HEK293 (cell line): ENCODE data around the gene TUBE1.

ENCODE experiments used
- EGR2 ChIP-seq: fragments of 450-650 bp; formaldehyde crosslinking; IDR thresholded peaks from 2 replicates; pipeline ENCODE4 v1.5.1; 2016; ENCODE audit warnings: low read depth, missing biosample characterization, missing genetic modification characterization
- GLI2 ChIP-seq: fragments of 450-650 bp; formaldehyde crosslinking; IDR thresholded peaks from 2 replicates; pipeline ENCODE4; 2017; ENCODE audit warnings: missing biosample characterization, missing genetic modification characterization, low read depth, borderline replicate concordance
- SP3 ChIP-seq: fragments of 450-650 bp; formaldehyde crosslinking; IDR thresholded peaks from 2 replicates; pipeline ENCODE4 v1.5.1; 2016; ENCODE audit warnings: missing biosample characterization, missing genetic modification characterization
- TSHZ1 ChIP-seq: fragments of 450-650 bp; formaldehyde crosslinking; IDR thresholded peaks from 2 replicates; pipeline ENCODE4 v1.5.1; 2016; ENCODE audit warnings: missing biosample characterization, missing genetic modification characterization, borderline replicate concordance
- WT1 ChIP-seq: fragments of 450-650 bp; formaldehyde crosslinking; IDR thresholded peaks from 2 replicates; pipeline ENCODE4 v1.5.1; 2016; ENCODE audit warnings: missing biosample characterization, missing genetic modification characterization
- ZEB2 ChIP-seq: fragments of 450-650 bp; formaldehyde crosslinking; IDR thresholded peaks from 2 replicates; pipeline ENCODE4 v1.5.1; 2016; ENCODE audit warnings: missing biosample characterization, missing genetic modification characterization
- ZNF132 ChIP-seq: fragments of 450-650 bp; formaldehyde crosslinking; IDR thresholded peaks from 2 replicates; pipeline ENCODE4 v1.5.1; 2017; ENCODE audit warnings: missing biosample characterization, missing genetic modification characterization, borderline replicate concordance
- ZNF140 ChIP-seq: fragments of 450-650 bp; formaldehyde crosslinking; IDR thresholded peaks from 2 replicates; pipeline ENCODE4 v1.5.1; 2016; ENCODE audit warnings: missing biosample characterization, missing genetic modification characterization
- ZNF146 ChIP-seq: fragments of 450-650 bp; formaldehyde crosslinking; IDR thresholded peaks from 2 replicates; pipeline ENCODE4 v1.5.1; 2016; ENCODE audit warnings: missing biosample characterization, missing genetic modification characterization
- ZNF18 ChIP-seq: fragments of 450-650 bp; formaldehyde crosslinking; IDR thresholded peaks from 2 replicates; pipeline ENCODE4 v1.5.1; 2016; ENCODE audit warnings: missing biosample characterization, missing genetic modification characterization
- ZNF239 ChIP-seq: fragments of 450-650 bp; formaldehyde crosslinking; IDR thresholded peaks from 2 replicates; pipeline ENCODE4 v1.5.1; 2016; ENCODE audit warnings: missing biosample characterization, missing genetic modification characterization
- ZNF335 ChIP-seq: fragments of 450-650 bp; formaldehyde crosslinking; conservative IDR thresholded peaks from 2 replicates; pipeline ENCODE4 v1.5.1; 2016; ENCODE audit warnings: missing biosample characterization, missing genetic modification characterization
- ZNF37A ChIP-seq: fragments of 450-650 bp; IDR thresholded peaks from 2 replicates; pipeline ENCODE4 v1.5.1; 2018; ENCODE audit warnings: missing biosample characterization, missing genetic modification characterization
- ZNF426 ChIP-seq: fragments of 450-650 bp; formaldehyde crosslinking; IDR thresholded peaks from 2 replicates; pipeline ENCODE4 v1.5.1; 2017; ENCODE audit warnings: missing biosample characterization, missing genetic modification characterization, mild to moderate bottlenecking, inconsistent platforms, moderate library complexity
- ZNF513 ChIP-seq: fragments of 450-650 bp; IDR thresholded peaks from 2 replicates; pipeline ENCODE4 v1.5.1; 2018; ENCODE audit warnings: missing biosample characterization, missing genetic modification characterization
- ZNF521 ChIP-seq: fragments of 450-650 bp; formaldehyde crosslinking; IDR thresholded peaks from 2 replicates; pipeline ENCODE4 v1.5.1; 2017; ENCODE audit warnings: missing biosample characterization, mild to moderate bottlenecking, missing genetic modification characterization
- ZNF530 ChIP-seq: fragments of 450-650 bp; formaldehyde crosslinking; IDR thresholded peaks from 2 replicates; pipeline ENCODE4 v1.5.1; 2016; ENCODE audit warnings: low read depth, missing biosample characterization, missing genetic modification characterization
- ZNF558 ChIP-seq: fragments of 450-650 bp; formaldehyde crosslinking; IDR thresholded peaks from 2 replicates; pipeline ENCODE4 v1.5.1; 2016; ENCODE audit warnings: missing biosample characterization, missing genetic modification characterization
- ZNF585B ChIP-seq: fragments of 450-650 bp; formaldehyde crosslinking; IDR thresholded peaks from 2 replicates; pipeline ENCODE4 v1.5.1; 2016; ENCODE audit warnings: missing biosample characterization, missing genetic modification characterization
- ZNF600 ChIP-seq: fragments of 450-650 bp; formaldehyde crosslinking; IDR thresholded peaks from 2 replicates; pipeline ENCODE4 v1.5.1; 2016; ENCODE audit warnings: missing biosample characterization, missing genetic modification characterization
- ZNF629 ChIP-seq: fragments of 450-650 bp; formaldehyde crosslinking; IDR thresholded peaks from 2 replicates; pipeline ENCODE4 v1.5.1; 2017; ENCODE audit warnings: missing biosample characterization, missing genetic modification characterization
- ZNF658 ChIP-seq: fragments of 450-650 bp; formaldehyde crosslinking; IDR thresholded peaks from 2 replicates; pipeline ENCODE4; 2016; ENCODE audit warnings: missing biosample characterization, missing genetic modification characterization
- ZNF785 ChIP-seq: fragments of 450-650 bp; formaldehyde crosslinking; IDR thresholded peaks from 2 replicates; pipeline ENCODE4 v1.5.1; 2016; ENCODE audit warnings: missing biosample characterization, missing genetic modification characterization
- ZNF791 ChIP-seq: fragments of 450-650 bp; formaldehyde crosslinking; IDR thresholded peaks from 2 replicates; pipeline ENCODE4 v1.5.1; 2016; ENCODE audit warnings: missing biosample characterization, missing genetic modification characterization
- TF ChIP-seq, protein P1 (sequence below): fragments of 450-650 bp; formaldehyde crosslinking; IDR thresholded peaks from 2 replicates; pipeline ENCODE4 v1.5.1; 2016; ENCODE audit warnings: missing biosample characterization, missing genetic modification characterization
- TF ChIP-seq, protein P2 (sequence below): fragments of 450-650 bp; formaldehyde crosslinking; IDR thresholded peaks from 2 replicates; pipeline ENCODE4 v1.5.0; 2017; ENCODE audit warnings: missing biosample characterization, missing genetic modification characterization, borderline replicate concordance
- TF ChIP-seq, protein P3 (sequence below): fragments of 450-650 bp; formaldehyde crosslinking; IDR thresholded peaks from 2 replicates; pipeline ENCODE4 v1.5.1; 2017; ENCODE audit warnings: missing biosample characterization, missing genetic modification characterization

The TUBE1 gene

GRCh38 chr6:112087136-112087911 is at the start of gene TUBE1, which contains the start of gene FAM229B (continued):
- TF ChIP-seq, protein P1, sequence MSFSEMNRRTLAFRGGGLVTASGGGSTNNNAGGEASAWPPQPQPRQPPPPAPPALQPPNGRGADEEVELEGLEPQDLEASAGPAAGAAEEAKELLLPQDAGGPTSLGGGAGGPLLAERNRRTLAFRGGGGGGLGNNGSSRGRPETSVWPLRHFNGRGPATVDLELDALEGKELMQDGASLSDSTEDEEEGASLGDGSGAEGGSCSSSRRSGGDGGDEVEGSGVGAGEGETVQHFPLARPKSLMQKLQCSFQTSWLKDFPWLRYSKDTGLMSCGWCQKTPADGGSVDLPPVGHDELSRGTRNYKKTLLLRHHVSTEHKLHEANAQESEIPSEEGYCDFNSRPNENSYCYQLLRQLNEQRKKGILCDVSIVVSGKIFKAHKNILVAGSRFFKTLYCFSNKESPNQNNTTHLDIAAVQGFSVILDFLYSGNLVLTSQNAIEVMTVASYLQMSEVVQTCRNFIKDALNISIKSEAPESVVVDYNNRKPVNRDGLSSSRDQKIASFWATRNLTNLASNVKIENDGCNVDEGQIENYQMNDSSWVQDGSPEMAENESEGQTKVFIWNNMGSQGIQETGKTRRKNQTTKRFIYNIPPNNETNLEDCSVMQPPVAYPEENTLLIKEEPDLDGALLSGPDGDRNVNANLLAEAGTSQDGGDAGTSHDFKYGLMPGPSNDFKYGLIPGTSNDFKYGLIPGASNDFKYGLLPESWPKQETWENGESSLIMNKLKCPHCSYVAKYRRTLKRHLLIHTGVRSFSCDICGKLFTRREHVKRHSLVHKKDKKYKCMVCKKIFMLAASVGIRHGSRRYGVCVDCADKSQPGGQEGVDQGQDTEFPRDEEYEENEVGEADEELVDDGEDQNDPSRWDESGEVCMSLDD (tag by site-specific recombination), result no peak
- TF ChIP-seq EGR2 (tag by site-specific recombination) (no peak), ZNF658 (tag by site-specific recombination) (no peak), ZNF132 (tag by site-specific recombination) (no peak), ZNF37A (no peak), ZNF585B (tag by site-specific recombination) (no peak), ZNF335 (tag by site-specific recombination) (peak; percentile 90), ZNF629 (peak; percentile 55; the same call in 1 of the 2 replicates), ZNF521 (tag by site-specific recombination) (no peak), ZNF146 (tag by site-specific recombination) (no peak), ZNF785 (tag by site-specific recombination) (no peak), WT1 (tag by site-specific recombination) (no peak), ZNF513 (tag by site-specific recombination) (no peak), GLI2 (tag by site-specific recombination) (no peak), ZNF426 (tag by site-specific recombination) (no peak), TSHZ1 (tag by site-specific recombination) (no peak), ZNF558 (tag by site-specific recombination) (no peak), ZNF530 (tag by site-specific recombination) (no peak), ZNF18 (tag by site-specific recombination) (no peak), SP3 (tag by site-specific recombination) (no peak), ZNF239 (tag by site-specific recombination) (no peak), ZNF791 (tag by site-specific recombination) (no peak), ZEB2 (tag by site-specific recombination) (peak; percentile 64; the same call in 1 of the 2 replicates), ZNF140 (tag by site-specific recombination) (no peak), ZNF600 (peak; percentile 63)
- TF ChIP-seq, protein P2, sequence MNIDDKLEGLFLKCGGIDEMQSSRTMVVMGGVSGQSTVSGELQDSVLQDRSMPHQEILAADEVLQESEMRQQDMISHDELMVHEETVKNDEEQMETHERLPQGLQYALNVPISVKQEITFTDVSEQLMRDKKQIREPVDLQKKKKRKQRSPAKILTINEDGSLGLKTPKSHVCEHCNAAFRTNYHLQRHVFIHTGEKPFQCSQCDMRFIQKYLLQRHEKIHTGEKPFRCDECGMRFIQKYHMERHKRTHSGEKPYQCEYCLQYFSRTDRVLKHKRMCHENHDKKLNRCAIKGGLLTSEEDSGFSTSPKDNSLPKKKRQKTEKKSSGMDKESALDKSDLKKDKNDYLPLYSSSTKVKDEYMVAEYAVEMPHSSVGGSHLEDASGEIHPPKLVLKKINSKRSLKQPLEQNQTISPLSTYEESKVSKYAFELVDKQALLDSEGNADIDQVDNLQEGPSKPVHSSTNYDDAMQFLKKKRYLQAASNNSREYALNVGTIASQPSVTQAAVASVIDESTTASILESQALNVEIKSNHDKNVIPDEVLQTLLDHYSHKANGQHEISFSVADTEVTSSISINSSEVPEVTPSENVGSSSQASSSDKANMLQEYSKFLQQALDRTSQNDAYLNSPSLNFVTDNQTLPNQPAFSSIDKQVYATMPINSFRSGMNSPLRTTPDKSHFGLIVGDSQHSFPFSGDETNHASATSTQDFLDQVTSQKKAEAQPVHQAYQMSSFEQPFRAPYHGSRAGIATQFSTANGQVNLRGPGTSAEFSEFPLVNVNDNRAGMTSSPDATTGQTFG (tag by site-specific recombination), result no peak
- TF ChIP-seq, protein P3, sequence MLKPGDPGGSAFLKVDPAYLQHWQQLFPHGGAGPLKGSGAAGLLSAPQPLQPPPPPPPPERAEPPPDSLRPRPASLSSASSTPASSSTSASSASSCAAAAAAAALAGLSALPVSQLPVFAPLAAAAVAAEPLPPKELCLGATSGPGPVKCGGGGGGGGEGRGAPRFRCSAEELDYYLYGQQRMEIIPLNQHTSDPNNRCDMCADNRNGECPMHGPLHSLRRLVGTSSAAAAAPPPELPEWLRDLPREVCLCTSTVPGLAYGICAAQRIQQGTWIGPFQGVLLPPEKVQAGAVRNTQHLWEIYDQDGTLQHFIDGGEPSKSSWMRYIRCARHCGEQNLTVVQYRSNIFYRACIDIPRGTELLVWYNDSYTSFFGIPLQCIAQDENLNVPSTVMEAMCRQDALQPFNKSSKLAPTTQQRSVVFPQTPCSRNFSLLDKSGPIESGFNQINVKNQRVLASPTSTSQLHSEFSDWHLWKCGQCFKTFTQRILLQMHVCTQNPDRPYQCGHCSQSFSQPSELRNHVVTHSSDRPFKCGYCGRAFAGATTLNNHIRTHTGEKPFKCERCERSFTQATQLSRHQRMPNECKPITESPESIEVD, result no peak
